Neuron (in vitro differentiated cells): ENCODE measurements around the gene TEPSIN.

ENCODE experiments used
- H2AFZ ChIP-seq: one replicate; pipeline ENCODE4 v1.6.1; 2013; ENCODE audit warnings: low read depth, mild to moderate bottlenecking, inconsistent platforms, low read length, moderate library complexity
- H3K27me3 ChIP-seq: one replicate; pipeline ENCODE4 v1.6.1; 2013; ENCODE audit warnings: low read length; ENCODE audit not compliant: insufficient read depth
- H3K36me3 ChIP-seq: one replicate; pipeline ENCODE4 v1.6.1; 2013; ENCODE audit warnings: low read length; ENCODE audit not compliant: insufficient read depth
- H3K4me1 ChIP-seq: one replicate; pipeline ENCODE4 v1.6.1; 2013; ENCODE audit warnings: low read length; ENCODE audit not compliant: insufficient read depth
- H3K4me3 ChIP-seq: 2 replicates; pipeline ENCODE4 v1.5.1; 2013; ENCODE audit warnings: mild to moderate bottlenecking, low read length, moderate library complexity
- H3K9me3 ChIP-seq: one replicate; pipeline ENCODE4 v1.6.1; 2013; ENCODE audit warnings: low read length

Gene TEPSIN

DNA sequence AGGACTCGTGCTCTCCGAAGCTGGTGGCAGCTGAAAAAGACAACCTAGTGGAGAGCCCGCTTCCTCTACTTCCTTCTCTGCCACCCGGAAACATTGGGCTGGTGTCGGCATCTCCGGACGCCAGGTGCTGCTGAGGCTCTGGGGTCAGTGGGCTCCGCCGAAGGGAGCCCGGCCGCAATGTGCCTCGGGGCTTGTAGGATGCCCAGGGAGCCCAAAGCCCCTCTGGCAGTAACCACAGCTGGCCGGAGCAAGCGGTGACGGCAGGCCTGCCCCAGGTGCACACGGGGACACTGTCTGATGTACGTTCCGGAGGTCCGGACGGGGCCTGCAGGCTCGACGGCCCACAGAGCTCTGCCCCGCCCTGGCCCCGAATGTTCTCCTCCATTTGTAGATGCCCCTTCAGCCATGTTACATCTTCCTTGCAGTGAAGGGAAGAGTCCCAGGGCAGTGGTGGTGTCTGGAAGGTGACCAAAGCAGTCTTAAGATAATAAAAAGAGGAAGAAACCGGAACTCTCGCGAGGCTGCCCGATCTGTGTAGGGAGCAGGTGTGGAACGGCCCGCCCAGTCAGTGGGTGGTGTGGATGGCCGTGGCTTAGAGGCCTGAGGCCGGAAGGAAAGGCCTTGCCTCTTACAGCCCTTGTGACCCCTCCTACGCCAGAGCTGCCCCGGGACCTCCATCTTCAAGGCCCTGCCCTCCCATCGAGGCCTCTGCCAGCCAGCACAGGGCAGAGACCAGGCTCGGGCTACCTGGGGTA, 22.9 kb upstream of the TEPSIN start:
- H3K27me3 ChIP-seq, result no peaks in the 10 kb centered on the region
- H3K4me3 ChIP-seq, result no peak overlapping the region
- H3K4me1 ChIP-seq, result no peaks in the 10 kb centered on the region
- no peak overlapping the region for H2AFZ ChIP-seq
- peaks cover 40% of the 10 kb centered on the region for H3K36me3 ChIP-seq
- no peaks in the 10 kb centered on the region for H3K9me3 ChIP-seq

DNA sequence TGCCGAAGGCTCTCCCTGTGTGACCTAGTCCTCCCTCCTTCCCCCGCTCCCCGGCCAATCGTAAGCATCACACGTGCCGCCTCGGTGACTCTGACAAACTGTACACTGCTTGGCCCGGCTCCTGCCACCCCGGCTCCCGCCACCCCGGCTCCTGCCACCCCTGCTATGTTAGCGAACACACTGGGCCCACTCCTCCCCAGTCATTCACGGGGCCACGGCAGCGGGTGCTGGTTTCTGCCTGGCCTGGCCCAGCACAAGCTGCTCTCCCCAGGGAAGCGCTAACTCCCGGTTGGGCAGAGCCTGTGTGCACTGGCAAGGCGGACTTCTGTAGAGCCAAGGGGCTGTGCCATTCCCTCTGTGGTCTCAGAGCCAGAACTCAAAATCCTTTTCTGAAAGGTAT, 22.2 kb upstream of the TEPSIN start:
- no peaks in the 10 kb centered on the region for H3K9me3 ChIP-seq
- no peaks in the 10 kb centered on the region for H3K27me3 ChIP-seq
- no peak overlapping the region for H3K4me3 ChIP-seq
- H3K36me3 ChIP-seq, result peaks cover 39% of the 10 kb centered on the region
- no peaks in the 10 kb centered on the region for H3K4me1 ChIP-seq
- no peak overlapping the region for H2AFZ ChIP-seq

DNA sequence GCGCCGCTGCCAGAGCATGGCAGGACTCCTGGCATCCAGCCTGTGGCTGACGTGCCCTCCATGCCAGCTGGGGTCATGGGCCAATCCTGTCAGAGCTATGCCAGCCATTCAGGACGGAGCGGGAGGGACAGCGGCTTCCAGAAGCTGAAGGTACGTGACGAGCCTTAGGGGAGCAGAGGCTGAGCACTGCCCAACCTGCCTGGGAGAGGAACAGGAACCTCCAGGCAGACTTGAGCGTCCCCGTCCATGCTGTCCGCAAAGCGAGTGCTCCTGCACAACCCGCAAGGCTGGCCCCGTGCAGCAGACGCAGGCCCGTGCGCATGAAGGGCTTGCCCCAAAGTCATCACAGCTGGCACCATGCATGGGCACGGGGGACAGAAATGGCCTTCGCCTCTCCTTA, 21.8 kb upstream of the TEPSIN start:
- no peak overlapping the region for H3K4me3 ChIP-seq
- peaks cover 35% of the 10 kb centered on the region for H3K36me3 ChIP-seq
- H3K9me3 ChIP-seq, result no peaks in the 10 kb centered on the region
- H2AFZ ChIP-seq, result no peak overlapping the region
- H3K27me3 ChIP-seq, result no peaks in the 10 kb centered on the region
- H3K4me1 ChIP-seq, result no peaks in the 10 kb centered on the region

GRCh38 chr17:81260171-81260570, 21.3 kb upstream of the TEPSIN start:
- H3K36me3 ChIP-seq, result peaks cover 31% of the 10 kb centered on the region
- no peaks in the 10 kb centered on the region for H3K27me3 ChIP-seq
- H3K4me1 ChIP-seq, result peaks cover under 1% of the 10 kb centered on the region
- no peaks in the 10 kb centered on the region for H3K9me3 ChIP-seq
- no peak overlapping the region for H3K4me3 ChIP-seq
- no peak overlapping the region for H2AFZ ChIP-seq

DNA sequence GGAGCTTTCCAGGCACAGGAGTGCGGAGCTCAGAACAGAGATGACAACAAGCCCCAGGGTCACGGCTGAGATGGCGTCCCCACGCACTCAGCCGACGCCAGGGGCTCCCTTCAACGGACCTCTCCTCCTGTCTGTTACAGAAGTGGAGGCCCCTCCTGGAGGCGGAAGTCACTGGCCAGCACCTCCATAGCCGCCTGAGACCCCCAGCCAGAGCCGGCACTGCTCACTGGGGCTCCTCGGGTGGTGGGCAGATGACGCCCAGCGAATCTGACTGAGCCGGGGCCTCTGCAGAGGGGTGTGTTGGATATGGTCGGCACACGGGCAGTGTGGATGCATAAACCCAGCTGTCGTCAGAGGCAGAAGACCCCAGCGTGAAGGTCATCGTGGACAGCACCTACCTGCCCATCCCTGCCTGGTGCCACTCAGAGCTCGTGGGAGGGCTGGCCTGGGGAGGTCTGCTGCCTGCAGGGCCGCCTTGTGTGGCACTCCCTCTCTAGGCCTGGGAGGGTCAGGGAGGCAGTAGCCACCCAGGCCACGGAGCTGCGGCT, 20.3 kb upstream of the TEPSIN start:
- peaks cover 25% of the 10 kb centered on the region for H3K36me3 ChIP-seq
- no peaks in the 10 kb centered on the region for H3K27me3 ChIP-seq
- peaks cover 2% of the 10 kb centered on the region for H3K4me1 ChIP-seq
- H3K4me3 ChIP-seq, result no peak overlapping the region
- no peaks in the 10 kb centered on the region for H3K9me3 ChIP-seq
- no peak overlapping the region for H2AFZ ChIP-seq

- H2AFZ ChIP-seq, result no peak overlapping the region
- H3K4me1 ChIP-seq, result peaks cover 2% of the 10 kb centered on the region
- no peaks in the 10 kb centered on the region for H3K9me3 ChIP-seq
- no peak overlapping the region for H3K4me3 ChIP-seq
- peaks cover 22% of the 10 kb centered on the region for H3K36me3 ChIP-seq
- H3K27me3 ChIP-seq, result no peaks in the 10 kb centered on the region
These were observed 19.4 kb upstream of the TEPSIN start for GRCh38 chr17:81258292-81258691.

- peaks cover 9% of the 10 kb centered on the region for H3K4me1 ChIP-seq
- no peaks in the 10 kb centered on the region for H3K9me3 ChIP-seq
- H2AFZ ChIP-seq, result no peak overlapping the region
- no peaks in the 10 kb centered on the region for H3K27me3 ChIP-seq
- H3K36me3 ChIP-seq, result peaks cover 22% of the 10 kb centered on the region
- no peak overlapping the region for H3K4me3 ChIP-seq
These were observed 18.7 kb upstream of the TEPSIN start for GRCh38 chr17:81257533-81257932.

DNA sequence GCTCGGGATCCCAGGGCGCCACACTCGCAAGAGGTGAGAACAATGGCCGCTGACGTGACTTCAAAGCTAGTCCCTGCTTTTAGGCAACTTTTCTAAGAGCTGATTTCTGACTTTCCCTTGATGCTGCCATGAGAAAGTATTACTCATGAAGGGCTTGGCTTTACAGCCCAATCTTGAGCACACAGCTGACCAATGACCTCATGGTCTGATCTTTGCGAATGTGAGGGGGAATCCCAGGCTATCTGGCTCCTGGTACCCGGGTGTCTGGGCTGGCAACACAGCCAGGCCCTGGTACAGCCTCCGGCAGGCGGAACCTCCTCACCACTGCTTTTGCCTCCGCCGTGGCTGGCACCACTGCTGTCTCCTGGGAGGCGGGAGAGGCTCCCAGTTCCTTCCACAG, 17.8 kb upstream of the TEPSIN start:
- H3K9me3 ChIP-seq, result no peaks in the 10 kb centered on the region
- H3K36me3 ChIP-seq, result peaks cover 20% of the 10 kb centered on the region
- peaks cover 18% of the 10 kb centered on the region for H3K4me1 ChIP-seq
- no peak overlapping the region for H3K4me3 ChIP-seq
- no peak overlapping the region for H2AFZ ChIP-seq
- no peaks in the 10 kb centered on the region for H3K27me3 ChIP-seq

- Histone ChIP-seq H3K9me3 (no peaks in the 10 kb centered on the region), H3K27me3 (no peaks in the 10 kb centered on the region), H3K4me3 (no peak overlapping the region), H2AFZ (no peak overlapping the region), H3K4me1 (peaks cover 27% of the 10 kb centered on the region), H3K36me3 (peaks cover 13% of the 10 kb centered on the region)
These were observed 16.3 kb upstream of the TEPSIN start for GRCh38 chr17:81254955-81255717.

DNA sequence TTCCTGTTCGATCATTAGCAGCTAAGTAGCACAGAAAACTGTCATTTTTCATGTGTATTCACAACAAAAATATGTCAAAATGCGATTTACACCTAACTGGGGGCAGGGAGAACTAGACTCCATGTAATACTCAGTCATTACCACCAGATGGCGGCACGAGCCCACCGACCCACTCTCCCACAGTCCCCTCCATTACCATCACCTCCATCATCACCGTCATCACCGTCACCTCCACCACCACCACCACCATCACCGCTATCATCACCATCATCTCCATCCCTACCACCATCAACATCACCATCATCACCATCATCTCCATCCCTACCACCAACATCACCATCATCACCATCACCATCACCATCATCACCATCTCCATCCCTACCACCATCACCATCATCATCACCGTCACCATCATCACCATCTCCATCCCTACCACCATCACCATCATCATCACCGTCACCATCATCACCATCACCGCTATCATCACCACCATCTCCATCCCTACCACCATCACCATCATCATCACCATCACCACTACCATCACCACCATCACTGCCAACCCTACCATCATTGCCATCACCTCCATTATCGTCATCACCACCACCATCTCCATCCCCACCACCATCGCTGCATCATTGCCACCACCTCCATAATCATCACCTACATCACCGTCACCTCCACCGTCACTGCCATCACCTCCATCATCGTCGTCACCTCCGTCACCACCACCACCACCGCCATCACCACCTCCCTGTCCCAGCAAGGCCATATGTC, 14.7 kb upstream of the TEPSIN start:
- no peak overlapping the region for H3K4me3 ChIP-seq
- no peak overlapping the region for H2AFZ ChIP-seq
- H3K9me3 ChIP-seq, result no peaks in the 10 kb centered on the region
- H3K4me1 ChIP-seq, result peaks cover 27% of the 10 kb centered on the region
- no peaks in the 10 kb centered on the region for H3K27me3 ChIP-seq
- H3K36me3 ChIP-seq, result peaks cover 8% of the 10 kb centered on the region

DNA sequence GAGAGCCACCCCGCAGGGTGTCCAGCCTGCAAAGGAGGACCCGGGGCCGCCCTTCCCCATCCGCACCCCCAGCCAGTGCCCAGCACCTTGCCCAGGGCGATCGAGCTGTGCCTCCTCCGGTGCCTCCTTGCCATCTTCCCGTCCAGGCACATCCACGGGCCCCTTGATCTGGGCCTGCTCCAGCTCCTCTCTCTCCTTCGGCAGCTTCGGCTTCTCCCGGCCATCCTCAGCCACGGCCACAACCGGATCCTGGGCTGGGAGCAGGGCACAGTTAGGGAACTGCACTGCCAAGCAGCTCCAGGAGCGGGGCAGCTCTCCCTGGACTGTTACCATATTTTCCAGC, 14.1 kb upstream of the TEPSIN start:
- Histone ChIP-seq H3K9me3 (no peaks in the 10 kb centered on the region), H3K4me3 (no peak overlapping the region), H3K36me3 (peaks cover 8% of the 10 kb centered on the region), H2AFZ (no peak overlapping the region), H3K4me1 (peaks cover 27% of the 10 kb centered on the region), H3K27me3 (no peaks in the 10 kb centered on the region)

DNA sequence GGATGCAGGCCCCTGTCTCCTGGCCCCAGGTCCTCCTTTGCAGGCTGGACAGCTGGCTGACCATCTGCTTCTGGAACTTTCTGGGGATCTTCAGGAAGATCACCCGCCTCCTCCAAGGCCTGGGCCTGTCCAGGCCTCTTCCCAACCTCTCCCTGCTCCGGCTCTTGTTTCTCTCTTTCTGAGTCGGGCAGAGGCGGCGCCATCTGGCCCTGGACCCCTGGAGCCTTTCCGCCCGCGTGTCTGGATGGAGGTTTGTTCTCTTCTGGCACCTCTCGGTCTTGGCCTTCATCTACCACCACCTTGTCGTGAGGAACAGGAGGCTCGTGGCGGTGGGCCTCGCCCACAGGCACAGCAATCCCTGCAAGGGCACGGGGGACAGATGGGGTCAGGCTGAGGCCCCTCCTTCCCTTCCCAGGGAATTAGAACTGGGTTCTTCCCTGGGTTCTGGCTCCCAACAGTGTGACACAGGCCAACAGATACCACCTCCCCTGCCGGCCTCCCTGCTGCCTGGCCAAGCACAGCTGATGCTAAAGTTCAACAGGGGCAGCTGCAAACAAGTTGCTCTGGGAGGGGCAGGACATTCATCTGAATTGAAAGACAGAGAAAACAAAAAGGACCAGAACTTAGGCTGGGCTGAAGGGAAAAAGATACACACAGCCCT, 13.6 kb upstream of the TEPSIN start:
- no peak overlapping the region for H3K4me3 ChIP-seq

More for the DNA sequence above, 13.6 kb upstream of the TEPSIN start:
- Histone ChIP-seq H3K4me1 (peaks cover 27% of the 10 kb centered on the region), H3K9me3 (no peaks in the 10 kb centered on the region), H3K27me3 (no peaks in the 10 kb centered on the region), H3K36me3 (peaks cover 8% of the 10 kb centered on the region), H2AFZ (no peak overlapping the region)
